ENCODE results near the gene ZBTB1.
"Not testable (repeated sequence)": the region's sequence is repeated elsewhere in the genome, so short reads cannot be mapped to it uniquely, and the experiment has no call there.

The ZBTB1 gene

GRCh38 chr14:64500088-64500487 lies 4.5 kb upstream of the ZBTB1 start:
- no peak for DNase-seq (ENCODE audit: low read depth)

GRCh38 chr14:64501411-64502171 lies 3.0 kb upstream of the ZBTB1 start:
- DNase-seq (ENCODE audit: low read depth): no peak

GRCh38 chr14:64502456-64502855 lies 2.1 kb upstream of the ZBTB1 start:
- peak; percentile 4 for DNase-seq (ENCODE audit: low read depth)

- no peak for DNase-seq (ENCODE audit: low read depth)
Measured at GRCh38 chr14:64502887-64503433, 1.6 kb upstream of the ZBTB1 start.

- peak; percentile 96 for DNase-seq (ENCODE audit: low read depth)
Measured at GRCh38 chr14:64503434-64504309, 898 bp upstream of the ZBTB1 start, which contains the start of gene ZBTB25. ZBTB25 (minus strand) TSS chr14:64503838; CDS start chr14:64490533, 13,305 bp downstream.

GRCh38 chr14:64504897-64505794 lies 576 bp downstream of the ZBTB1 start:
- peak; percentile 81 for DNase-seq (ENCODE audit: low read depth)

- DNase-seq (ENCODE audit: low read depth): no peak
Measured at GRCh38 chr14:64506721-64507120, 2.2 kb downstream of the ZBTB1 start.

- peak; percentile 25 for DNase-seq (ENCODE audit: low read depth)
Measured at GRCh38 chr14:64507376-64508156, 3.0 kb downstream of the ZBTB1 start.

- DNase-seq (ENCODE audit: low read depth): no peak
Measured at GRCh38 chr14:64508215-64508776, 3.7 kb downstream of the ZBTB1 start.

GRCh38 chr14:64509036-64509435 lies 4.5 kb downstream of the ZBTB1 start:
- DNase-seq (ENCODE audit: low read depth): no peak

GRCh38 chr14:64510825-64511671 lies 6.5 kb downstream of the ZBTB1 start:
- DNase-seq (ENCODE audit: low read depth): peak; percentile 24

GRCh38 chr14:64513271-64513670 lies 8.7 kb downstream of the ZBTB1 start:
- DNase-seq (ENCODE audit: low read depth): no peak

- no peak for DNase-seq (ENCODE audit: low read depth)
Measured at GRCh38 chr14:64515053-64515452, 10.5 kb downstream of the ZBTB1 start.

- no peak for DNase-seq (ENCODE audit: low read depth)
Measured at GRCh38 chr14:64516969-64517368, 12.4 kb downstream of the ZBTB1 start.

- not testable (repeated sequence) for DNase-seq (ENCODE audit: low read depth)
Measured at GRCh38 chr14:64517667-64518066, 13.1 kb downstream of the ZBTB1 start.

GRCh38 chr14:64518229-64518628 lies 13.7 kb downstream of the ZBTB1 start:
- no peak for DNase-seq (ENCODE audit: low read depth)

- no peak for DNase-seq (ENCODE audit: low read depth)
Measured at GRCh38 chr14:64520699-64521098, 16.1 kb downstream of the ZBTB1 start.

GRCh38 chr14:64522591-64523355 lies 18.2 kb downstream of the ZBTB1 start:
- no peak for DNase-seq (ENCODE audit: low read depth)

- DNase-seq (ENCODE audit: low read depth): no peak
Measured at GRCh38 chr14:64525354-64525753, 20.8 kb downstream of the ZBTB1 start.

Measured in activated T-cell treated with anti-CD3 and anti-CD28 coated beads for 48 hours (primary cell).